OCI-LY1 (cell line): ENCODE results near the gene SLC23A2.

ENCODE experiments used
- EZH2 ChIP-seq: fragments of 200-600 bp; sonication (generic), shearing (Covaris generic); IDR thresholded peaks from 2 replicates; pipeline ENCODE4 v1.8.0; 2017; ENCODE audit warnings: borderline replicate concordance, mixed run types, mild to moderate bottlenecking, antibody characterized with exemption, low read length, moderate library complexity, mixed read lengths
- TF ChIP-seq, protein P1 (sequence below): fragments of 200-600 bp; sonication (generic), shearing (Covaris generic); IDR thresholded peaks from 2 replicates; pipeline ENCODE4 v1.5.1; 2017; ENCODE audit warnings: mild to moderate bottlenecking, antibody characterized with exemption, low read length, moderate library complexity, mixed read lengths

- TF ChIP-seq, protein P1, sequence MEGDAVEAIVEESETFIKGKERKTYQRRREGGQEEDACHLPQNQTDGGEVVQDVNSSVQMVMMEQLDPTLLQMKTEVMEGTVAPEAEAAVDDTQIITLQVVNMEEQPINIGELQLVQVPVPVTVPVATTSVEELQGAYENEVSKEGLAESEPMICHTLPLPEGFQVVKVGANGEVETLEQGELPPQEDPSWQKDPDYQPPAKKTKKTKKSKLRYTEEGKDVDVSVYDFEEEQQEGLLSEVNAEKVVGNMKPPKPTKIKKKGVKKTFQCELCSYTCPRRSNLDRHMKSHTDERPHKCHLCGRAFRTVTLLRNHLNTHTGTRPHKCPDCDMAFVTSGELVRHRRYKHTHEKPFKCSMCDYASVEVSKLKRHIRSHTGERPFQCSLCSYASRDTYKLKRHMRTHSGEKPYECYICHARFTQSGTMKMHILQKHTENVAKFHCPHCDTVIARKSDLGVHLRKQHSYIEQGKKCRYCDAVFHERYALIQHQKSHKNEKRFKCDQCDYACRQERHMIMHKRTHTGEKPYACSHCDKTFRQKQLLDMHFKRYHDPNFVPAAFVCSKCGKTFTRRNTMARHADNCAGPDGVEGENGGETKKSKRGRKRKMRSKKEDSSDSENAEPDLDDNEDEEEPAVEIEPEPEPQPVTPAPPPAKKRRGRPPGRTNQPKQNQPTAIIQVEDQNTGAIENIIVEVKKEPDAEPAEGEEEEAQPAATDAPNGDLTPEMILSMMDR, result no peak
- TF ChIP-seq EZH2, result no peak
These were observed 39.6 kb downstream of the SLC23A2 start for GRCh38 chr20:4961746-4962145.
